WTC11 (cell line): ENCODE results near the gene FER. TPM values are rescaled to one million over a fixed set of nuclear protein-coding genes. Genes with fewer than 3 reads are reported as not detected.

Experiments used
- ATAC-seq: fragments of 200-7000 bp; cut with Tn5 transposase; 2 replicates; pipeline ENCODE4 v1.10.0; 2021; ENCODE audit warnings: mild to moderate bottlenecking, moderate library complexity
- CTCF ChIA-PET: fragments of 300-600 bp; sonication (Branson Sonifier 250); formaldehyde crosslinking; loops from one replicate; lab custom pipeline; 2021; ENCODE audit warnings: antibody characterized with exemption; lab: Charles Lee
- POLR2A ChIA-PET: fragments of 350-600 bp; sonication (Branson Sonifier 250); formaldehyde crosslinking; loops from one replicate; lab custom pipeline; 2021; ENCODE audit warnings: antibody characterized with exemption; lab: Charles Lee
- DNase-seq: peaks from one replicate; pipeline ENCODE4 v3.0.0; 2021; ENCODE audit warnings: low spot score
- H3K27ac Mint-ChIP-seq: 2 replicates; pipeline ENCODE4 v1.8.0; 2021; ENCODE audit warnings: mixed read lengths
- H3K27me3 Mint-ChIP-seq: 2 replicates; pipeline ENCODE4 v1.8.0; 2021; ENCODE audit warnings: low read depth, mild to moderate bottlenecking, moderate library complexity, mixed read lengths
- H3K36me3 Mint-ChIP-seq: 2 replicates; pipeline ENCODE4 v1.8.0; 2021; ENCODE audit warnings: mixed read lengths
- H3K4me1 Mint-ChIP-seq: 2 replicates; pipeline ENCODE4 v1.8.0; 2022; ENCODE audit warnings: mixed read lengths
- H3K4me3 Mint-ChIP-seq: 2 replicates; pipeline ENCODE4 v1.8.0; 2021; ENCODE audit warnings: mild to moderate bottlenecking, moderate library complexity, mixed read lengths
- H3K9me3 Mint-ChIP-seq: 2 replicates; pipeline ENCODE4 v1.8.0; 2021; ENCODE audit warnings: mixed read lengths
- ATF1 ChIP-seq: sonication (generic); formaldehyde crosslinking; IDR thresholded peaks from 2 replicates; pipeline ENCODE4 v1.8.1; 2023; ENCODE audit warnings: mild to moderate bottlenecking, moderate library complexity, missing genetic modification reagents
- ATF2 ChIP-seq: sonication (generic); formaldehyde crosslinking; IDR thresholded peaks from 2 replicates; pipeline ENCODE4 v1.8.1; 2022; ENCODE audit warnings: low read depth, missing genetic modification reagents, borderline replicate concordance
- CBFB ChIP-seq: sonication (generic); formaldehyde crosslinking; IDR thresholded peaks from 2 replicates; pipeline ENCODE4 v1.8.1; 2022; ENCODE audit warnings: mild to moderate bottlenecking, low read depth, missing genetic modification reagents
- E2F1 ChIP-seq: sonication (generic); formaldehyde crosslinking; IDR thresholded peaks from 2 replicates; pipeline ENCODE4 v1.8.0; 2022; ENCODE audit warnings: mild to moderate bottlenecking, missing genetic modification reagents
- GRHL2 ChIP-seq: fragments of 250-450 bp; sonication (Bioruptor Pico); IDR thresholded peaks from 2 replicates; pipeline ENCODE4 v1.8.0; 2022; ENCODE audit warnings: mild to moderate bottlenecking, moderate library complexity; ENCODE audit not compliant: insufficient replicate concordance, severe bottlenecking
- IRF1 ChIP-seq: sonication (generic); formaldehyde crosslinking; IDR thresholded peaks from 2 replicates; pipeline ENCODE4 v1.8.0; 2023; ENCODE audit warnings: missing genetic modification reagents
- MLX ChIP-seq: sonication (generic); formaldehyde crosslinking; IDR thresholded peaks from 2 replicates; pipeline ENCODE4 v1.8.1; 2023; ENCODE audit warnings: mild to moderate bottlenecking, missing genetic modification reagents, moderate library complexity
- MYBL2 ChIP-seq: sonication (generic); formaldehyde crosslinking; IDR thresholded peaks from 2 replicates; pipeline ENCODE4 v1.8.1; 2023; ENCODE audit warnings: mild to moderate bottlenecking, moderate library complexity, missing genetic modification reagents
- NFATC4 ChIP-seq: fragments of 250-450 bp; sonication (Bioruptor Pico); IDR thresholded peaks from 2 replicates; pipeline ENCODE4 v1.9.0; 2021; ENCODE audit warnings: mild to moderate bottlenecking
- TP53 ChIP-seq: sonication (generic); formaldehyde crosslinking; IDR thresholded peaks from 2 replicates; pipeline ENCODE4 v1.8.1; 2023; ENCODE audit warnings: mild to moderate bottlenecking, missing genetic modification reagents
- USF2 ChIP-seq: sonication (generic); formaldehyde crosslinking; IDR thresholded peaks from 2 replicates; pipeline ENCODE4 v1.8.1; 2023; ENCODE audit warnings: mild to moderate bottlenecking, missing genetic modification reagents, moderate library complexity
- ZNF138 ChIP-seq: sonication (generic); formaldehyde crosslinking; conservative IDR thresholded peaks from 2 replicates; pipeline ENCODE4 v1.8.1; 2022; ENCODE audit warnings: mild to moderate bottlenecking, moderate library complexity, missing genetic modification reagents
- ZNF396 ChIP-seq: fragments of 250-450 bp; sonication (Bioruptor Pico); IDR thresholded peaks from 2 replicates; pipeline ENCODE4 v1.8.0; 2021; ENCODE audit warnings: mild to moderate bottlenecking, moderate library complexity, borderline replicate concordance
- ZNF425 ChIP-seq: fragments of 250-450 bp; sonication (Bioruptor Pico); conservative IDR thresholded peaks from 2 replicates; pipeline ENCODE4 v1.9.0; 2021; ENCODE audit warnings: mild to moderate bottlenecking
- ZNF532 ChIP-seq: fragments of 250-450 bp; sonication (Bioruptor Pico); IDR thresholded peaks from 2 replicates; pipeline ENCODE4 v1.9.0; 2021; ENCODE audit warnings: mild to moderate bottlenecking, borderline replicate concordance
- total RNA-seq: library from RNA; stranded (reverse); gene quantifications from 3 replicates; pipeline ENCODE4 v1.2.3, GENCODE V29; 2021

Gene FER
- total RNA-seq, 1 experiment from 2014 or later = 13.8 TPM

GRCh38 chr5:109063223-109063622, 315.5 kb downstream of the FER start (continued):
- TF ChIP-seq ATF2 (CRISPR knock-in tag) (no peak), ATF1 (CRISPR knock-in tag) (no peak)

- no peak overlapping the region for H3K27ac Mint-ChIP-seq
- no peaks in the 10 kb centered on the region for H3K27me3 Mint-ChIP-seq
- CTCF ChIA-PET = no interaction called here
- no peak overlapping the region for H3K4me3 Mint-ChIP-seq
- TF ChIP-seq GRHL2 (CRISPR knock-in tag) = no peak
- TF ChIP-seq, all 79 proteins: peak for 0
- no peaks in the 10 kb centered on the region for H3K36me3 Mint-ChIP-seq
- H3K9me3 Mint-ChIP-seq = no peaks in the 10 kb centered on the region
- POLR2A ChIA-PET = interaction anchor here (1.3 kb wide), 1 partner anchor 1161 kb away, joined by 3 read pairs; no protein-coding TSS in a partner anchor
- no peaks in the 10 kb centered on the region for H3K4me1 Mint-ChIP-seq
- ATAC-seq = no peak
- DNase-seq = no peak
These were observed 329.0 kb downstream of the FER start for GRCh38 chr5:109076741-109077140.

- Mint-ChIP-seq H3K27ac (no peak overlapping the region), H3K4me3 (no peak overlapping the region), H3K27me3 (no peaks in the 10 kb centered on the region), H3K4me1 (no peaks in the 10 kb centered on the region), H3K9me3 (no peaks in the 10 kb centered on the region), H3K36me3 (no peaks in the 10 kb centered on the region)
- DNase-seq (no peak), ATAC-seq (no peak)
- TF ChIP-seq ATF2 (CRISPR knock-in tag) (no peak), NFATC4 (CRISPR knock-in tag) (no peak), CBFB (CRISPR knock-in tag) (no peak), ZNF396 (CRISPR knock-in tag) (no peak), GRHL2 (CRISPR knock-in tag) (no peak), MYBL2 (CRISPR knock-in tag) (no peak)
- POLR2A ChIA-PET = no interaction called here
- CTCF ChIA-PET = no interaction called here
These were observed 330.8 kb downstream of the FER start for GRCh38 chr5:109078448-109078847.

GRCh38 chr5:109080481-109080880, 332.8 kb downstream of the FER start:
- H3K27ac Mint-ChIP-seq = peak overlapping the region; percentile 11; the same call in 1 of the 2 replicates
- no peak for ATAC-seq
- TF ChIP-seq IRF1 (no peak), MLX (CRISPR knock-in tag) (no peak), TP53 (CRISPR knock-in tag) (no peak), ZNF425 (CRISPR knock-in tag) (no peak), ZNF138 (CRISPR knock-in tag) (no peak), E2F1 (CRISPR knock-in tag) (no peak), USF2 (CRISPR knock-in tag) (no peak), ZNF532 (CRISPR knock-in tag) (no peak)
- TF ChIP-seq, all 79 proteins: peak for 0
- H3K4me3 Mint-ChIP-seq = no peak overlapping the region
- no peaks in the 10 kb centered on the region for H3K9me3 Mint-ChIP-seq
- POLR2A ChIA-PET = no interaction called here
- no peaks in the 10 kb centered on the region for H3K36me3 Mint-ChIP-seq
- H3K4me1 Mint-ChIP-seq = no peaks in the 10 kb centered on the region
- CTCF ChIA-PET = no interaction called here
- no peak for DNase-seq
- no peaks in the 10 kb centered on the region for H3K27me3 Mint-ChIP-seq
